Cortex of kidney (tissue), 1 donor: ENCODE results near the gene CREB3.

ENCODE experiments used
- DNase-seq: peaks from one replicate; lab custom pipeline; 2025; lab: John Stamatoyannopoulos, UW

The CREB3 gene

GRCh38 chr9:35749515-35750255 is 17.2 kb downstream of the CREB3 start:
- DNase-seq, result no peak

GRCh38 chr9:35750256-35750531 is 17.7 kb downstream of the CREB3 start:
- no peak for DNase-seq

- DNase-seq, result no peak
These were observed 21.0 kb downstream of the CREB3 start for GRCh38 chr9:35753466-35753865.

DNA sequence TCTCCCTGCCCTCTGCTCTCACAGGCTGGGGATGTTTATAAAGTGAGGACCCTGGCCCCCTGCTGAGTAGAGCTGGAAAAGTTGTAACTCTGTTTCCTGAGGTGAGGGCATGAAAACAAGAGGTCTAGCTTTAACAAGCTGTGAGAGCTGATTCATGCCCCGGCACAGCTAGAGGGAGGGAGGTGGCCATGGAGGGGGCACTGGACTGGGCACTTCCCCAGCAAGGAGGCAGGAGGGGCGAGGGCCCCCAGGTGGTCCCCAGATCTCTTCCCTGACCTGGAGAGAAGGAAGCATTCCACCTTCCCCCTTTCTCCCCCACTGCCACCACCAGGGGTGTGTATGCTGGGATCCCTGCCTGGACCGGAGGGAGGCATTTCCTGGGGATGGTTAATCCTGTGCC is 21.8 kb downstream of the CREB3 start, which contains the start of gene MSMP:
MSMP (minus strand) TSS at position 13 of the 400 bp plus-strand sequence. CDS start 147 bp downstream, outside the sequence.
- DNase-seq, result no peak

- DNase-seq, result no peak
These were observed 22.6 kb downstream of the CREB3 start for GRCh38 chr9:35755071-35755470.

DNA sequence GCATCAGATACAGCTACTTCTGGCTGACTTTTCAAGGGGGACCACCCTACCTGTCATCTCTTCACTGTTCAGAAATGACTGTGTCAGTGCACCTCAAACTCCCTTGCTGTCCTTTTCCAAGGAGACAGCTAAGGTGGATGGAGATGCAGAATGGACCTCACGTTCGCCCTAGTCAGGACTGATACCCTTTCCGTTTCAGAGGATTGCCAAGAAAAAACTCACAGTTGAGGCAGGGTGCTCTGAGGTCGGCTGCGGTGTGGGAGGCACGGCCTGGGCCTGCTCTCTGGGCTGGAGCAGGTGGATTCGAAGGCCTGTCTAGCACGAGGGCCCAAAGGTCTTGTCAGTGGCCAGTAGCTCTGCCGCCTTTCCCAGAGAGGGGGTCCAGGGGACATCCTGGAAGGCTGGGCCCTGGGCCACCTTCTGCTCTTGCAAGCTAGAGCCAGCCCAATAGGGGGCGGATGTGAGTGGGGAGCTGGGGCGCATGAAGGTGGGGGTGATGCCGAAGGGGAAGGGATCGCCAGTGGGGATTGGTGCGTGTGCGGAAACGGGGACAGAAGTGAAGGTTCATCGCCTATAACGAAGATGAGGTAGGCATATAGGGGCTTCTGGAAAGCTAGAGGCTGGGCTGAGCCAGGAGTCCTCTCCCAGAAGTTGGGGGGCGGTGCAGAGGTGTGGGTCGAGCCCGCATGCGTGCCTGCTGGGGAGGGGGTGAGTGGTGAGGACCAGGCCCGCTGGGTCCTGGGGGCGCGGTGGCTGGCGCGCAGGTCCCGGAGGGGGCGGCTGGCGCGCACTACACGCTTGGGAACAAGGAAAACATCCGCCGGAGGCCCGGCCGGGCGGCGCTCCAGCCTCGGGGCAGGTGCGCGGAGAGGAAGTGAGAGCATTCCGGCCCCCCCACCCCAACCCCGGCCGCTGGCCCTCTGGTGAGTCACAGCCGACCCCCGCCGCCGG is 24.1 kb downstream of the CREB3 start:
- no peak for DNase-seq

DNA sequence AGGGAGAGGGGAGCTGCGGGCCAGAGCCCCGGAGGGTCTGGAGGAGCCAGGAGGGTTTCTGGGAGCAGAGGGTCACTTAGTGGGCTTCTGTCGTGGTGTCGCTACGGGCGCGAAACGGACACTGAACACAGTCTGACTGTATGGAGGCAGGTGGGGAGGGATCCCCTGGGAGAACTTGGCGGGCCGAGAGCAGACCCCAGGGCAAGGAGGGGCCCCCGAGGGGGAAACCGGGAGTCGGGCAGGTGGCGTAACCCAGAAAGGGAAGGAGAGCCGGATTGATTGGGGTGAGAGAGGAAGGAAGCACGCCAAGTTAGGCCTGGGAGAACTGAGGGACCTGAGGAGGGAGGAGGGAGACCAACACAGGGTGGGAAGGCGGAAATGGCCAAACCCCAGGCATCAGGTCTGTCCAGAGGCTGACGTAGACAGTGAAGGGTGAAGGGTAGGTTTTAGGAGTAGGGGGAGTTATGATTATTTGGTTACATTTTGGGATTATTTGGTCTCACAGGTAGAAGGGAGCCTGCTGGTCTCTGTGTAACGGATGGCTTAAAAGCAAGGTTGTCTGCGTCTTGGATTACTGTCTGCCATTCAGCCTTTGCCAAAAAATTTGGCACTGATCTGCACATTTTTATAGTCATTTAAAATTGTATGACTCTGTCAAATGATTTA is 24.9 kb downstream of the CREB3 start:
- DNase-seq, result no peak

- no peak for DNase-seq
These were observed 25.4 kb downstream of the CREB3 start for GRCh38 chr9:35757892-35758275.

DNA sequence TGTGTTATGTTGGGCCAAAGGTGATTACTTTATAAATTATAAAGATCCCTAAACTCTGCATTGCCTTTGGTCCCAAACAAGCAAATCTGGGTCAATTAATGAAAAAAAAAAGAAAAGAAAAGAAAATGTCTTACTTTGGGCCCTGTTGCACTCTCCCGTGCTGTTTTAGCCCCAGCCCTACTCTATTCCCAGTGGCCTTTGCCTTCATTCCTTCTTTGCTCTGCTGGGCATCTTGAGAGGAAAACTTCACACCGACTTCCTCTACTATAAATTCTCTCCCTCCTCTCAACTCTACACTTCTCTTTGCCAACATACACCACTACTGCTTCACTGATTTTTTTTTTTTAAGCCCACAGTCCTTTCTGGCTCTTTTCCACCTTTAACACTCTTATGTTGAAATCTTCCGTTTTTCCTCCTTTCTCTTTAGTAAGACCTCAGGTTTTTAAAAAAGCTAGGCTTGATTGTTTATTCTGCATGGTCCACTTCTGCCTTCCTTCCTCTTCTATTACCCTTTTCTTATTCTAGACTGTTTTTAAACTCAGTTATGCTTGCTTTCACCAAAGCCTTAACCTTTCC is 26.1 kb downstream of the CREB3 start:
- no peak for DNase-seq

DNA sequence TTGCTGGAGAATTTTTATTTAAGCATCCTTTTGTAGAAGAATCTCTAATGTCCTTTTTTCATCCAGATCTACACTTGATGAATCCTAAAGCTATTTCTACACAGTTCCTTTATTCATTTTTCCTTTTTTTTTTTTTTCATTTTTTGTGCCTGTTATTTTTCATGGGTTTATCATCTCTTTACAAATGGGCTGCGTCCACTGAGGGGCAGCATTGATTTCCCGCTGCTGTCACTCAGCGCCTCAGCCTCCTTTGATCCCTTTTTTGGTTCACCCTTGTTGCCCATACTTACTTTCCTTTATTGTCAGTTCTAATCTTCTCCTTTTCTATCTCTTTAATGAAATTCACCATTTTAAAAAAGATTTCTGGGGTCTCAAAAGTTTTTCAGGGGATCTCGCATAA is 27.3 kb downstream of the CREB3 start:
- DNase-seq, result no peak

GRCh38 chr9:35760651-35761050 is 28.2 kb downstream of the CREB3 start:
- no peak for DNase-seq

DNA sequence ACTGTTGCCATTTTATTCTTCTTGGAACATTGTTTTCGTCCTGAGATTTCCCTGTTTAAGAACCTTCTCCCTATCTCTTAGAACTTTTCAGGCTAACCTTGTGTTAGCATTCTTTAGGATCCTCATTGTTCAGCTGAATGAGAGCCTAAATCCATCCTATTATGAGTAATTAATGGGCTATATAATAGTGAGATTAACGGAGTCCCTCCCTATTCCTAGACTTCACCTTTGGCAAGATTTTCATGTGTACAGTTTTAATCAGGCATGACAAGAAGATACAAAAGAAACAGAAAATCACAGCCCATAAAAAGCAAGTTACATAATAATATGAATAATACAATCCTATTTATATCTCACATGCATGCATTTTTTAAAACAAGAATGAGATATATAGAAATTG is 30.7 kb downstream of the CREB3 start:
- DNase-seq, result no peak

DNA sequence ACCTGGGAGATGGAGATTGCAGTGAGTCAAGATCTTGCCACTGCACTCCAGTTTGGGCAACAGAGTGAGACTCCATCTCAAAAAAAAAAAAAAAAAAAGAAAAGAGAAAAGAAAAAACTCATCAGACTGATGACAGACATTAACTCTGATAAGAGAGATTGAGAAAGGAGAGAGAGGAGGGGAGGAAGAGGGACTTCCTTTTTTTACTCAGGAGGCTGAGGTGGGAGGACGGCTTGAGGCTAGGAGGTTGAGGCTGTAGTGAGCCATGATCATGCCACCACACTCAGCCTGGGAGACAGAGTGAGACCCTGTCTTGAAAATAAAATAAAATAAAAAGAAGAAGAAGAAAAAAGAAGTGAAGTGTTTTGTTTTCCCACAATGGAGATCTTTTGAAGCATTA is 31.3 kb downstream of the CREB3 start:
- DNase-seq, result no peak

DNA sequence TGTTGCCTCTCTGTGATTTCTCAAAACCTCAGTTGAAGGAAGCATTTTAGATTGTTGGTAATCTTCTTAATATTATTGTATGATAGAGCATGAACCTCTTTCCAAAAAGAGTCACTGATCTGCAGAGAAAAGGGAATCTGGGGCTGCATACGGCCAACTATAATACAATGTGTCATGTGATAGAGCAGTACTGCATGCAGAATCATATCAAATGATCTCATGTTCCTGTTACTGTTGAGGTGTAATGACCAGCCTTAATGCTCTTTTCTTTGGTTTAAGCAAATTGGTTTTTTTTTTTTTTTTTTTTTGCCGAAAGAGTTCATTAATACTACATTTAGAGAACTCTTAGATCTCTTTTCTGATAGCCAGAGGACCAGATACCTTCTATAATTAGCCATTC is 34.5 kb downstream of the CREB3 start:
- no peak for DNase-seq

GRCh38 chr9:35767458-35767857 is 35.0 kb downstream of the CREB3 start:
- no peak for DNase-seq

DNA sequence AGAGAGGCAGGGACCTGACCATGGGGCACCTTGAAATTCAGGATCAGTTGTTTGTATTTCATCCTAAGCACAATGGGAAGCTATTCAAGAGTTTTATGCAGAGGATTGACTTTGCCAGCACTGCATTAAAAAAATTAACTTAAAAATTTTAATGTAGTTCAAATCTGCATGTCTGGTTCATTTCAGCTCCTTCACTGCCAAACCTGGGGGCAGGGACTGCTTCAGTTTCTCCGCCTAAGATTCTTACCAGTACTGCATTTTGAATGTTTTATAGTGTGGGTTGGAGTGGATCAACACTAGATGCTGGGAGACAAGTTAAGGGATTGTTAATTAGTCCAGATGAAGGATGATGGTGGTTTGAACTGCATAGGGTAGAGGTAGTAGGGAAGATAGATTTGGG is 37.3 kb downstream of the CREB3 start:
- no peak for DNase-seq

DNA sequence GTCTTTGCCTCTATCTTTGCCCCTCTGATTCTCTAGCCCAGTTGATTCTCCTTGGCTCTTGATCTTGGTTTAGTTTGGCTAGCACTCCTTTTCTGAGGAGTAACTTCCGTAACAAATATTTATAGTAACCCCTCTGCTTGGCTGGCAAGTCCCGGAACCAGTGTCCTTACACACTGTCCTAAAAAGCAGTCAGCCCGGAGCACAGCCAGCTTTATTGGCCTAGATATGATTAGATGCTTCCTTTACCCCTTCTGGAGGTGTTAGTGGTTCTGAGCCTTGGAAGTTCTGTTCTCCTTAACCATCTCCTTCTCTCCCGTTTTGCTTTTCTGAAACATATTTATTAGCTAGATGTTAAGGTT is 38.6 kb downstream of the CREB3 start:
- DNase-seq, result no peak

- DNase-seq, result no peak
These were observed 39.1 kb downstream of the CREB3 start for GRCh38 chr9:35771534-35771933.

GRCh38 chr9:35771943-35772342 is 39.5 kb downstream of the CREB3 start:
- DNase-seq, result no peak

DNA sequence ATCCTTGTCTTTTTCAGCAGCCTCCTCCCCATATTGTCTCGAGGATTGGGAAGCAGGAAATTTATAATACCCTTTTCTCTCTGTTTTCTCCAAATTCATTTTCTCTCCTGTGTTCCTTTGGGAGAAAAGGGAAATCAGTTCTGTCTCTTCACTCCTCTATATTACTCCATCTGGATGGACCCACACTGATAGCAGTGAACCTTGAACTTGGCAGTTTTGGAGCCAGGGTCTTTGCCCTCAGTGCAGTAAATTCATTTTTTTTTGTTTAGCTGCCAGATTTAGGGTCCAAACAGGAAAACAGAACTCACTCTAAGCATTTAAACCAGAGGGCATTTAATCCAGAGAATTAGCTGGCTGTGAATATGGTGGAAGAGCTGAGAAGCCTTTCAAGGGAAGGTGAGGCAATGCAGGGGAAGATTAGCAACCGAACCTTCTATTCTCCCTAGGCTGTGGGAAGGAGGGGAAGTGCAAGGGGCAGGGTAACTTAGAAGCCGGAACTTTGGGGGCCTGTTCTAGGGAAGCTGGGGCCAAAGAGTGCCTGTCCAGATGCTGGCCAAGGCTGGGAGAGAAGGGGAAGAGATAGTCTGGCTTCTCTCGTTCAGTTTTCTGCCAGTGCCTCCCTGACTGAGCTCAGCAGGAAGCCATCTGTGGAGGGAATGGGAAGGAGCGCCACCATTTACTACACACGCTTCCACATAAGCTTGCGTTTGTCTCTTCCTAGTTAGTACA is 42.6 kb downstream of the CREB3 start:
- DNase-seq, result no peak

DNA sequence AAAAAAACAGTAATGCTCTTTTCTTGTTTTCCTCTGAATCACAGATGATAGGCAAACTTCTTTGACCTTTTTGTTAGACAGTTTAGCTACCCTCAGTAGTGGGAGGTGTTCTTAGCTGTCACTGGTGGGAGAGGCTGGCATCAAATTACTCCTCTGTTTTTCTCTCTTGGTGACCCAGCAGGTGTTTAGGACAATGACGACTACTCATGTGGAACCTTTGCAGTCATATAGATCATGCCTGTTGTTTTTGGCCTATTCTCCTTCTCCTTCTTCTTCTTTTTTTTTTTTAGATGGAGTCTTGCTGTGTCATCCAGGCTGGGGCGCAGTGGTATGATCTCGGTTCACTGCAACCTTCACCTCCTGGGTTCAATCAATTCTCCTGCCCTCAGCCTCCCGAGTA is 43.6 kb downstream of the CREB3 start:
- no peak for DNase-seq

- no peak for DNase-seq
These were observed 46.0 kb downstream of the CREB3 start for GRCh38 chr9:35778496-35778895.
